Spleen (tissue), 11 donors: ENCODE measurements around the gene MARK2. TPM values are rescaled to one million over a fixed set of nuclear protein-coding genes. Genes with fewer than 3 reads are reported as not detected.

Experiments
- DNase-seq: peaks from one replicate; pipeline ENCODE4 v3.0.0-alpha.2; 2020
- H3K27ac ChIP-seq, 8 donors: fragments of 200-600 bp; sonication (generic) in 7 of 8; 1 replicate in 4 of 8; 2 replicates in 4 of 8; pipeline versions ENCODE4 v1.5.0 to v1.8.0; 2016 to 2021; ENCODE audit warnings: inconsistent platforms in 4 of 8, mild to moderate bottlenecking in 4 of 8, moderate library complexity in 1 of 8
- H3K27me3 ChIP-seq, 7 donors: fragments of 200-600 bp; sonication (generic) in 6 of 7; replicated peaks in 1 of 7; 1 replicate in 4 of 7; 2 replicates in 3 of 7; pipeline versions ENCODE4 v1.5.0 to v1.8.0; 2016 to 2021; ENCODE audit warnings: inconsistent platforms in 3 of 7, mild to moderate bottlenecking in 1 of 7
- H3K36me3 ChIP-seq, 6 donors: fragments of 200-600 bp; sonication (generic) in 5 of 6; 1 replicate in 4 of 6; 2 replicates in 2 of 6; pipeline versions ENCODE4 v1.5.0 to v1.8.0; 2016 to 2021; ENCODE audit warnings: inconsistent platforms in 2 of 6
- H3K4me1 ChIP-seq, 6 donors: fragments of 200-600 bp; sonication (generic) in 5 of 6; 1 replicate in 3 of 6; 2 replicates in 3 of 6; pipeline versions ENCODE4 v1.5.0 to v1.8.0; 2016 to 2021; ENCODE audit warnings: inconsistent platforms in 3 of 6
- H3K4me3 ChIP-seq, 8 donors: fragments of 200-600 bp; sonication (generic) in 7 of 8; 1 replicate in 4 of 8; 2 replicates in 4 of 8; pipeline versions ENCODE4 v1.5.0 to v1.8.0; 2016 to 2021; ENCODE audit warnings: inconsistent platforms in 4 of 8, mild to moderate bottlenecking in 4 of 8, moderate library complexity in 2 of 8
- H3K9me3 ChIP-seq, 8 donors: fragments of 200-600 bp; sonication (generic) in 7 of 8; 1 replicate in 4 of 8; 2 replicates in 4 of 8; pipeline versions ENCODE4 v1.5.0 to v1.8.0; 2016 to 2021; ENCODE audit warnings: inconsistent platforms in 4 of 8
- CTCF ChIP-seq, 11 experiments: fragments of 200-600 bp in 7 of 11; fragments of 450-650 bp in 4 of 11; sonication (generic) in 4 of 11; IDR thresholded peaks in 8 of 11; conservative IDR thresholded peaks in 3 of 11; 1 replicate in 7 of 11; 2 replicates in 4 of 11; pipeline versions ENCODE4 v1.4.0 to v1.8.0; 2016 to 2021; ENCODE audit warnings: antibody characterized with exemption in 11 of 11, inconsistent platforms in 4 of 11, mild to moderate bottlenecking in 1 of 11
- POLR2A ChIP-seq, 3 donors: fragments of 450-650 bp; IDR thresholded peaks; one replicate each; pipeline ENCODE4 v1.5.1; 2017; ENCODE audit warnings: antibody characterized with exemption in 3 of 3, mild to moderate bottlenecking in 1 of 3
- POLR2AphosphoS5 ChIP-seq, 3 donors: sonication (generic); formaldehyde crosslinking; IDR thresholded peaks; one replicate each; pipeline ENCODE4 v1.5.1; 2017; ENCODE audit warnings: antibody characterized with exemption in 3 of 3
- WGBS, 5 donors: extraction: QIAGEN DNeasy Blood & Tissue Kit in 3 of 5; methylation state at CpG; one replicate each; pipeline versions ENCODE4 v1.1.5 to v1.1.7; 2013 to 2018; 5-methylcytosine and 5-hydroxymethylcytosine counted together
- intact Hi-C: fragments of 100-400 bp; cut with DNase I; formaldehyde crosslinking; loops from one replicate; pipeline ENCODE4 v1.15.0; 2023; ENCODE audit warnings: low total_unique reads
- polyA plus RNA-seq, 3 donors: library from polyadenylated mRNA; stranded (reverse); fragments of 200-250 nt; gene quantifications; one replicate each; pipeline ENCODE4 v1.2.1, GENCODE V29; 2013
- total RNA-seq, 7 donors: library from RNA; depleted of rRNA in 3 of 7; stranded (reverse); fragments of >200 nt in 3 of 7; fragmentation: NEBNext Ultra II Directional in 4 of 7; extraction: Animal tissue kit (Norgen Biotek cat#: 25700) in 4 of 7; gene quantifications; one replicate each; pipeline versions ENCODE4 v1.1.0 to v1.2.1, GENCODE V29; 2016 to 2021
- donor health status: healthy with polysubstance abuse.
- donor health status: DM: no; HTN: no; CAD: no; lungs with moderate emphysema.
- donor health status: DM: no; HTN: no; CAD: no.
- donor health status: Bipolar disorder and iron deficiency.
- donor health status: healthy.
- donor health status: DM: no; HTN: no; CAD: no.
- donor health status: DM: yes; HTN: yes; CAD: no.

Gene MARK2
- total and polyA plus RNA-seq, 10 donors = 6.9 to 67.3 (median 45.3) TPM

GRCh38 chr11:63937713-63938478, 99.0 kb downstream of the MARK2 start:
- peak; percentile 84 for DNase-seq
- H3K4me1 ChIP-seq = peaks cover 11 to 47% (median 34%) of the 10 kb centered on the region in 6 donors
- intact Hi-C loops = no loop called here
- 23 to 25% (median 23%) methylated on average over 30 of the region's 30 CpGs for WGBS, 5 donors
- no peaks in the 10 kb centered on the region for H3K27me3 ChIP-seq
- no peaks in the 10 kb centered on the region for H3K9me3 ChIP-seq
- TF ChIP-seq POLR2AphosphoS5 (IDR thresholded peaks at IDR 0.05) (no peak), CTCF (IDR thresholded peaks at IDR 0.05 in 8 of 11, conservative IDR thresholded peaks at IDR 0.05 in 3 of 11) (no peak), POLR2A (IDR thresholded peaks at IDR 0.05) (no peak)
- peak overlapping the region in 7 of 8 donors; percentile 41 to 87 (median 82) for H3K27ac ChIP-seq
- H3K4me3 ChIP-seq = peak overlapping the region; percentile 51 to 85 (median 73)
- peaks cover 0 to 5% (median 0%) of the 10 kb centered on the region in 6 donors for H3K36me3 ChIP-seq

GRCh38 chr11:63938479-63939396, 99.8 kb downstream of the MARK2 start, which contains the start of gene NAA40:
Gene NAA40 (plus strand): TSS chr11:63939002. CDS start chr11:63939097, 95 bp downstream.
- intact Hi-C loops = no loop called here
- Histone ChIP-seq H3K27ac (peak within 1 kb of the TSS in 7 of 8 donors; percentile 41 to 87 (median 82)), H3K4me1 (peaks cover 13 to 56% (median 38%) of the 10 kb centered on the region in 6 donors), H3K36me3 (peaks cover 0 to 5% (median 0%) of the 10 kb centered on the region in 6 donors), H3K27me3 (no peaks in the 10 kb centered on the region), H3K9me3 (no peaks in the 10 kb centered on the region), H3K4me3 (peak within 1 kb of the TSS; percentile 51 to 85 (median 73))
- 0 to 3% (median 0%) methylated on average over 16 to 92 of the region's 92 CpGs for WGBS, 5 donors
- peak; percentile 98 for DNase-seq
- TF ChIP-seq POLR2A (IDR thresholded peaks at IDR 0.05) (peak in 1 of 3 donors; percentile 71), CTCF (IDR thresholded peaks at IDR 0.05 in 8 of 11, conservative IDR thresholded peaks at IDR 0.05 in 3 of 11) (peak in 5 of 11 experiments; percentile 9 to 53 (median 33)), POLR2AphosphoS5 (IDR thresholded peaks at IDR 0.05) (peak; percentile 54 to 82 (median 77))

- 2 to 9% (median 4%) methylated on average over 23 to 26 of the region's 26 CpGs for WGBS, 5 donors
Measured at GRCh38 chr11:63939397-63939891, 100.5 kb downstream of the MARK2 start.

More at GRCh38 chr11:63939397-63939891, 100.5 kb downstream of the MARK2 start:
- Histone ChIP-seq H3K36me3 (peaks cover 0 to 5% (median 0%) of the 10 kb centered on the region in 6 donors), H3K4me3 (peak overlapping the region; percentile 51 to 85 (median 73)), H3K9me3 (no peaks in the 10 kb centered on the region), H3K27ac (peak overlapping the region in 6 of 8 donors; percentile 58 to 87 (median 84)), H3K27me3 (no peaks in the 10 kb centered on the region), H3K4me1 (peaks cover 13 to 63% (median 42%) of the 10 kb centered on the region in 6 donors)
- TF ChIP-seq POLR2AphosphoS5 (IDR thresholded peaks at IDR 0.05) (no peak), POLR2A (IDR thresholded peaks at IDR 0.05) (no peak), CTCF (IDR thresholded peaks at IDR 0.05 in 8 of 11, conservative IDR thresholded peaks at IDR 0.05 in 3 of 11) (no peak)
- DNase-seq = no peak
- intact Hi-C loops = no loop called here
